Measurements from ENCODE around the gene DRD2.

Gene DRD2

DNA sequence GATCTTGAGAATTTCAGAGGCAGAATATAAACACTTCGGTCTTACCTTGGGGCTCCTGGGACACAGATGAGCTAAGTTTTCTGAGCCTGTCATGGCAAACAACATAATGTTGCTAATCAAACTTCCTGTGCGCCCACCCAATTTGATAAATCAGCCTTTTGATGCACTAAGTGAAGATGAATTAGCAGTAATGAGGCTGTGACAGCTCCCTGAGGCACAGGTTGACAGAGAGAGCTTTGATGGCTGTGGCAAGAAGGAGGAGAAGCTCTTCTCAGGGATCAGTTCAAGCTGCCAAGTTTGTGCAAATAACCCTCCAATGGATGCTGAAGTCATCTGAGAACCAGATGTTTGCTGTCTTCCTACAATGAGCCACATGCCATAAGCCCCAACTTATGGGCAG lies 34.4 kb downstream of the DRD2 start:
- DNase-seq: no peak

DNA sequence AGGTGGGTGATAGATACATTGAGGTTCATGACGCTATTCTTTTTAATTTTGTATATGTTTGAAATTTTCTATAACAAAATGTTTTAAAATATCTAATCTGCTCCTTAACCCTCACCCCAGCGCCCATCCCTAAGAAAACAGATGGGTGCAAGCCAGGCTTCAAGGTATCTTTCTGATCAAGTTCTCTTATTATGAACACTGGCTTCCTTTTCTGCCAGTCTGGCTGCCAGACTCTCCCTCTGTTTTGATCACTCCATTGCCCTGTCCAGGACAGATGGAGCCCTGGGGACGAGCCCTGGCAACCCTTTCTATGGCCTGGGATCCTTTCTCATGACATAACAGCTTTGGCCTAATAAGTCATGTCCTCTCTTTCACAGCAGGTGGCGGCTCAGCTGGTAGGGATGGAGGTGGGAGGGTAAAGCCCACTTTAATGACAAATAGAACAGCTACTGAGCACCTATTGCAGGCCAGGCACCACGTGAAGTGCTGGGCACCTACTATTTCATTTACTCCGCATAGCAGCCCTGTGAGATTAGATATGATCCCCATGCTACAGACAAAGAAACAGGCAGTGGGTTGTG lies 38.4 kb downstream of the DRD2 start:
- DNase-seq: no peak

DNA sequence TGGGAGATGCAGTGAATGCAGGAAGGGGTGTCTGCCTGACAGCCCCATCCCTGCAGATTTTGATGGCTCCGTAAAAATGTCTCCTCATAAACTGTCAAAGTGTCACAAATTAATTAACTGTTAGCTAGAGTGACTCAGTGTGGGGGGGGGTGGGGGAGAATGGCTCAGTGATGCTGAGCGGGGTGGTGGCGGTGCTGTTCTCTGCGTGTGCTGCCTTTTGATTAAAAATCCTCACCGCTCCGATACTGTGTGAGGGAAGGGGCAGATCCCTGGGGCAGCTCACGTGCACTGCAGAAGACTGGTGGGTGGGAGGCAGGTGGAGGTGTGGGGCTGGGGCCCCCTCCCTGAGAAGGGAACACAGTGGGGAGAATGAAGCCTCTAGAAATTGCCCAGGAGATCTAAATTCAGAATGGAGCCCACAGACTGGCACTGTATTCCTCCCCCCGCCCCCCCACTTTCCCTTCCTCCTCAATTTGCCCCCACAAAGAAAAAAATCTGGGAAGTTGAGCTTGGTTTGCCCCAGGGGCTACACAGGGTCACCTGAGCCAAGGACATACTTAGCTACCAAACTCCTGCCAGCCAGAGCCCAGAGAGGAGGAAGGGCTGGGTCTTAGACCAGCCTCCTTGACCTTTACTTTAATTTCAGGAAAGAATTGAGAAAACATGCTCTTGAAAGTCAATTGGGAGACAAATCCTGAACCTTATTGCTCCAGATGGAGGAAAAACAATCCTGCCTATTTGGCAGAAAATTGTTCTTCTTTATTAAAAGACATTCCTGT lies 39.8 kb downstream of the DRD2 start:
- no peak for DNase-seq

DNA sequence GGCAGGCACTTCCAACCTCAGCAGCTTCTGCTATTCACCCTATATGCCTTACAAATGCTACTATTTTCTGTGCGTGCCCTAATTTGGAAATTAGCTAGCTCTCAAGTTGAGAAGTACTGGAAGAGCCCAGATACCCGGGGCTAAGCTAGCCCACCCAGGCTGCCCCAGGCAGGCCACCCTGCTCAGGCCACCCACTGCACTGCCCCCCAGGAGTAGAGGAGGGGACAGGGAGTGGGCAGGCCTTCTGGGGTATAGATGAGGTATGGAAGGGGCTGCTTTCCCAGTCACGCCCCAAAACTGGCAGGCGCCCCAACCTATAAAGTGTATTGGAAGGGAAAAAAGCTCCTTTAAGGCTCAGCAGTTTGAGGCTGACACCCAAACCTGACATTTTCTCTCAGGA lies 43.5 kb downstream of the DRD2 start:
- DNase-seq: no peak

DNA sequence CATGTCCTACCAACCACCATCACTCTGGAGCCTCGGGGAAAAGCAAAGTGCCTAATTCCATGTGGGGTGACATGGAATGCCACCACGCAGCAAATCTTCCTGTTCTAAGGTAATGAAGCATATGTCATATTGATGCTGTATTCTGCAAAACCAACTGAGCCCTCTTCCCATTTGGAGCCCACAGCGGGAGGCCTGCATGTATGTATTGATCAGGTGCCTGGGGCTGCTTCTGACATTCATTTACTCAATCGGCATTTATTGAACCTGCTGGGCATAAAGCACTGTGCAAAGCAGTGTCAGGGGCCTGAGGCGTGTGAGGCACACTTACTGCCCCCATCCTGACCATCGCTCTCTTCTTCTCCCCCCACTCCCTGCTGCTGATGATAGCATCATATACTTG lies 48.5 kb downstream of the DRD2 start:
- DNase-seq: no peak

DNA sequence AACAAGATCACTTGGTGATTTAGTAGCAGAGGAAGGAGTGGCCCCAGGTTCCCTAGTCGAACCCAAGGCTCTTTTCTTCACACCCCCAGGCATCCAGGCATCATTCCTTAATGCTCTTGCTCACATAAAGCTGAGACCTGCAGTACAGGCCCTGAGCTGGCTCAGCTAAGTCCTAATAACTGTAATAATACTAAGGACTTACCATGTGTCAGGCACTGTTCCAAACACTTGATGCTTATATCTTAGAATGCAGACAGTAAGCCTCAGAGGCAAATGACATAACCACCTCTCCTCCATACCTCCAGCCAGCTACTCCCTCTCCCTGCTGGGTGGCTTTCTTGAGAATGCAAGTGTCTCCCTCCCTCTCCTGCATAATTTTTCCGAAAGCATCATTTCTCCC lies 54.4 kb downstream of the DRD2 start:
- no peak for DNase-seq

DNA sequence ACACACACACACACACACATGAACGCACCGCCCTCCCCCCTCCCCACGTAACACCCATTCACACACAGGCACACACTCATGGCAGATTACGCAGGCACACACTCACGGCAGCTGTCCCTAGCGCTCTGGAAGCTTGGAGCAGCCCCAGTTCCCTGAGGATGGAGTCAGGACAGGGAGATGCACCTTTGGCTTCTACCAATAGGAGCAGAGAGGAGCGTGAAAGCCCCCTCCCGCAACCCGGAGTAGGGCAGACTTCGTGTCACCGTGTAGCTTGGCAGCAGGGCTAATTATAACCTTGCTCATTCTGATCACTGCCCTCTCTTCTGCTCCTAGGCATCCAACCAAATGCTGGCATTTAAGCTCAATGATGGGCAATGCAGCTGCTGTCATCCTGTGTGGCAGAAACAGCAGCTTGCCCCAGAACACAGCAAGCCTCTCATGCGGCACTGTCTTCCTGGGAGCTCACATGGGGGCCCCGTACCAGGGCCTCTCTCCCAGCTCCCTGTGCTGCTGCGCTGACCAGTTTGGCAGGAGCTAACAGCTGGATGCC lies 55.7 kb downstream of the DRD2 start:
- DNase-seq: no peak

DNA sequence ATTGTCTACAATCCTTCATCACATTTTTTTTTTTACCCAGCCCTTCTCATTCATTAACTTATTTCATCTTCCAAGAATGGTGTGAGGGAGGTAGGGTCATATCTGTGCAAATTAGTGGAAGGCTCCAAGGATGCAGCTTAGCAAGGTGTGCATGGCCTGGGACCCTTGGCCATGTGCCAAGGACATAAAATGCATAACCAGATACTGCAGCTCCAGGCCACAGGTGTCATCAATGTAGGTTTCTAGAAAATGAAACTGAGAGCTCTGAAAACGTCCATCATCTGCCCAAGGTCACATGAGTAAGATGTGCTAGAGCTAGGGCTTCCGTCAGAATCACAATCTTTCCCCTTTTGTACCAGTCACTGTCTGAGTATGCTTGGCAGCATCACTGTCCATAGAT lies 57.8 kb downstream of the DRD2 start:
- no peak for DNase-seq

DNA sequence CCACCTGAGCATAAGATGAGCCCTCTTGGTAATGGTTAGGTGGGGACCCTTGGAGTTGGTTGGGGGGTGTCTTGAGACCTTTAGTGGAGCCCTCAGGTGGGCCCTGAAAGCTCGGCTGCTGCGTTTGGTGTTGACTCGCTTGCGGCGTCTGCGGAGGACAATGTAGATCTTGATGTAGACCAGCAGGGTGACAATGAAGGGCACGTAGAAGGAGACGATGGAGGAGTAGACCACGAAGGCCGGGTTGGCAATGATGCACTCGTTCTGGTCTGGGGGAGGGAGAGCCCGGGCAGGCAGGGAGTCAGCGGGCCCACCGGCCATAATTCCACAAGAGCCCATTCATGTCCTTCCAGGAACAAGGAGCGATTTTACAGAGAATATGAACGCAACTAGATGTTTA lies 59.9 kb downstream of the DRD2 start:
- DNase-seq: no peak

DNA sequence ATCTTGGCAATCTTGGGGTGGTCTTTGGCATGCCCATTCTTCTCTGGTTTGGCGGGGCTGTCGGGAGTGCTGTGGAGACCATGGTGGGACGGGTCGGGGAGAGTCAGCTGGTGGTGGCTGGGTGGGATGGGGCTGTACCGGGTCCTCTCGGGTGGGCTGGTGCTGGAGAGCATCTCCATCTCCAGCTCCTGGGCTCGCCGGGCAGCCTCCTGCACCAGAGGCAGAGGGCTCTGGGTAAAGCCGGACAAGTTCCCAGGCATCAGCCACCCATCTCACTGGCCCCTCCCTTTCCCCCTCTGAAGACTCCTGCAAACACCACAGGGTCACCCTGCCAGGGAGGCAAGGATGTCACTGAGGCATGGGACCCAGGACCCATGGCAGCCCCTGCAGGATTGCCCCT lies 62.5 kb downstream of the DRD2 start:
- DNase-seq: no peak

DNA sequence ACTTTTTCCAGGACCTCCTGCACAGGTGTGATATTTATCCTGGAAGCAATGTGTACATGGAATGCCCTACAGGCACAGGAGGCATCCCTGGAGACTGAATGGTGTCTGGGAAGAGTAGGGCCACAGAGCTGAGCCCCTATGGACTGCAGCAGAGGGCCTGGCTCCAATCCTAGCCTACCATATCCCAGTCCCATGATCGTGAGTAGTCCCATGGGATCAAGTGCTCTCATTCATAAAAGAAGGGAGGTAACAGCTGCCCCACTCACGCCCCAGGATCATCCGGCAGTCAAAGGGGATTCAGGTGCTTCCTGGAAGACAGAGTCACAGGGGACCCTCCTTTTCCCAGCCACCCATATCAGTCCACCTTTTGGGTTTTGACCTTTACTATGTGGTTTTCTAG lies 63.7 kb downstream of the DRD2 start:
- no peak for DNase-seq

DNA sequence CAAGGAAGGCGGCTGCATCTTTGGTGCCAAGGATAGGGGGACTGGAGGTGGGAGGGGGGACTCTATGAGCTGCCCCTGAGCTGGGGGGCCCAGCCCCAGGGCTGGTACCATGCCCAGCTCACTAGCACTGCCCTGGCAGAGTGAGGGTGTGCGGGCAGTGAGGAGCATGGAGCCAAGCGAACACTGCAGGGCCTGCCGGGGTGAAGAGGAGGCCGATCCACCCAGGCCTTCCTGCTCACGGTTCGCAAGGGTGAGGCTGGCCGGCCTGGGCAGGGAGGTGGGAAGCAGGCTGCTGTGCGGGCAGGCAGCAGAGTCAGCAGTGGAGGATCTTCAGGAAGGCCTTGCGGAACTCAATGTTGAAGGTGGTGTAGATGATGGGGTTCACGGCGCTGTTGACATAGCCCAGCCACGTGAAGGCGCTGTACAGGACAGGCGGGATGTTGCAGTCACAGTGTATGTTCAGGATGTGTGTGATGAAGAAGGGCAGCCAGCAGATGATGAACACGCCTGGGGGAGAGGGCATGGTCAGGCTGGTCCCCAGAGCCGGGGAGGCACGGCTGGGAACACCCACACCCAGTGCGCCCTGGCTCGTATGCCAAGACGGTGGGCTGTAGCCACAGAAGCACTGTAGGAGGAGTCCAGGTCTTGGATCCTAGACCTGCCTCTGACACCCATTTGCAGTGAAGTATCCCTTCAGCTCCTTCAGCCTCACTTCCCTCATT lies 64.6 kb downstream of the DRD2 start:
- DNase-seq: no peak

DNA sequence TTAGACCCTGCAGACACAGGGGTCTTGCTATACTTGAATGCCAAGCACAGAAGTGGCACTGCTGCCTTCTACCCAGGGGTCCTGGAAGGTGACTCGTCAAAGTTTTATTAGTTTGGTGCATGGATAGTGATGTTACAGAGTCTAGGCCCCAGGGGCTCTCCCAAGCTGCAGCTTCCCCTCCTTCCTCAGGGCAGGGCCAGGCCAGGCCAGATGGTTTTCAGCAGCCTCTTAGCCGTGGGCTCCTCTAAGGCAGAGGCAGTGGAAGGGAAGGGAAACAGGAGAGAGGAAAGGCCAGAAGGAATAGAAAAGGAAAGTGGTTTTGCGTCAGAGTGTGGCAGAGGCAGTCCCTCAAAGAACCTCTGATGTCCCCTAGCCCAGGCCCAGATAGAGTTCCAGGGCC lies 65.7 kb downstream of the DRD2 start:
- DNase-seq: no peak

DNA sequence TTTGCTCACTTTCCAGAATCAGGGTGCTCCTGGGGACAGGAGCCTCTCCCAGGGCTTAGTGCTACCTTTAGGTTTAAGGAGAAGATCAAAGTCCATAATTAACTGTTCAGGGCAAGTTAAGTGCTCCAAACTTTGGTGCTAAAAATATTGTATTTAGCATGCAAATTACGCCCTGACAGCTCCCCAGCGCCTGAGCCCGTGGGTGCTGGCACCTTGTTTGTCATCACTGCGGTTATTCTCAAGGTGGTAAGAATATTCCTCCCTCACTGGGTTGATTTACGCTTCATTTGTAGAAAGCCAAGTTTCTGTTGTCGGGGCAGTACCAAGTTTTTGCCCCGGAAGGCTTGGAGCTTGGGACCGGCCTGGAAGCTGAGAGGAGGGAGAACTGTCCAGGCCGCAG lies 66.3 kb downstream of the DRD2 start:
- no peak for DNase-seq

DNA sequence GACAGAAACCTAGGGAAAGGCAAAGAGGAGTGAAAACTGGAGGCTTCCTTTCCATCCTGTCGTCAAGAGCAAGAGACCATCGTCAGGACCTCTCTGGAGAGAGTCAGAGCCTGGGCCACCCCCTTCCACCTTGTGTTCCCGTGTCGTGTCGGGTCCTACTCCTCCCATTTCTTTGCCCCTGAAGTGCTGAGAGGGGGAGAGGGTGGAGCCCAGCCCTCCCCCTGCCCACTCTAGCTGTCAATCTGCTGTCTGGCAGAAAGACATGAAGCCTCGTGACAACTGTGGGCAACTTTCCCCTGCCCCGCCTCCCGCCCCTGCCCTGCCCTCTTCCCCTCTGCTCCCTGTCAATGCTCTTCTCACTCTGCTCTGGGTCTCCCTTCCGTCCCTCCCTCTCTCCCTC lies 67.0 kb downstream of the DRD2 start:
- DNase-seq: no peak

DNA sequence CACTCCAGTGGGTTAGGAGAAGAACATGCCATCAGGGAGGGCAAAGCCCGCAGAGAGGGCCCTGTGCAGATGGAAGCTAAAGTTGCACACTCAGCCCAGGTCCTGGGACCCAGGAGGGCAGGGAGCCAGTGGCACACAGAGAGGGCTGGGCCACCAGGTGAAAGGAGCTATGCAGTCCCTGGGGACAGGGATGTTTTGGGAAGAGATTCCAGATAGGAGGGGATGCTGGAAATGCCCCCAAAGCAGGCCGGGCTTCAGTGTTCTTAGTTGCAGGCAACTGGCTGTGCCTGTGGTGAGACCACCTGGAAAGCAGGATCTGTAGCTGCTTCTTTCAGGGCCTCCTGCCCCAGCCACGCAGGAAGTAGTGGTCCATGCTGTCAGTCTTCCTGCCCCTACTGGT lies 68.0 kb downstream of the DRD2 start:
- DNase-seq: no peak

DNA sequence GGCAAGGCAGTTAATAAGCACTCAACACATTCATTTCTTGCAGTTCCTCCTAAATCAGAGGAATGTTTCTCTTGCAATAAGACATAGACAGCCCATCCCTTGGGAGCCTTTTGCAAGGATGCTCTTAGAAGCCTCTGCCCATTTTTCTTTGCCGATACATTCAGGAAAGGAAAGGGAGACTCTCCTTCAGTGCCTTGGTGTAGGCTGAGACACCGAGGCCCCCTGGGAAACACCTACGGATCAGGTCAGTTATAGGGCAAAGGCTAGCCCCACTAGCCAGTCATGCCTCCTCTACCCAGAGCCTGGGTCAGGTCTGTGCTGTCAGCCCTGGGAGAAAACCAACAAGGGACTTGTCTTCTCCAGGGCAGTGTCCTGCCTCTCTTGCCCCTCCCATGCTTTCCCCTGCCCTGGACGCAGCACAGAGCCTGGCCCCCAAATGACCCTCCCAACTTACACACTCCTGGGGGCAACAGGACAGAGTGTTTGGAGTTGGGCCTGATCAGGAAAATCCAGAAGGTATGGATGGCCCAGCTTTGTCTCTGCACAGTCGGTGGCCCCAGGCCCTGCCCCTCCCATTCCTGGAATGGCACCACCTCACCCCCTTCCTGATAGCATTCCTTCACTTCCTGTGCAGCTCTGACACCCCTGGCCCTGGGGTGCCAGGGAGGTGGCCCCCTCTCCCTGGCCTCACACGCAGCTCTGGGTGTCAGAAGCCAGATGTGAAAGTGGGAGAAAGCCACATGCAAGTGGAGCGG lies 69.3 kb downstream of the DRD2 start:
- no peak for DNase-seq

DNA sequence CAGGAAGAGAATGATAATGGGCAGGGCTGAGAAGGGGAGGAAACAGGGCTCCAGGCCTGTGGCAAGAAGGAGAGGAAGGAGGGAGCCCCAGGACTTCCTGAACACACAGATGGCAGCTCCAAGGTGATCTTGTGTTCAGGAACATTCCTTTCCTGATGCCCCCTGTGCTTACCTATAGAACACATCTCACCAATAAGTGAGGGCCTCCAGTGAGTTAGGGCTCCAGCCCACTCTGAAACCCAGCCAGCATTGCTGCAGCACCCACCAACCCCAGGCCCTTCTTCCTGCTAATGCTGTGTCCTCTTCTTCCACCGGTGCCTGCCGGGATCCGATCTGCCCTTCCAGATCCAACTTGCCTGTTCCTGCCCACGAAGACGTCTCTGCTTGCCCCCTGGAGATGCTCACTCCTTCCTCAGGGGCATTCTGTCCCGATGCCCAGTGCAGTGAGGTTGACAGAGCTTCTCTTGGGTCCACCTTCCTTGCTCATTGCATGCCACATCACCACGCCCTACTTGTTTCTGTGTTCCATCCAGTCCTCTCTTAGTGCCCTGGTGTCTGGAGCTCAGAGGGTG lies 70.3 kb downstream of the DRD2 start:
- no peak for DNase-seq

DNA sequence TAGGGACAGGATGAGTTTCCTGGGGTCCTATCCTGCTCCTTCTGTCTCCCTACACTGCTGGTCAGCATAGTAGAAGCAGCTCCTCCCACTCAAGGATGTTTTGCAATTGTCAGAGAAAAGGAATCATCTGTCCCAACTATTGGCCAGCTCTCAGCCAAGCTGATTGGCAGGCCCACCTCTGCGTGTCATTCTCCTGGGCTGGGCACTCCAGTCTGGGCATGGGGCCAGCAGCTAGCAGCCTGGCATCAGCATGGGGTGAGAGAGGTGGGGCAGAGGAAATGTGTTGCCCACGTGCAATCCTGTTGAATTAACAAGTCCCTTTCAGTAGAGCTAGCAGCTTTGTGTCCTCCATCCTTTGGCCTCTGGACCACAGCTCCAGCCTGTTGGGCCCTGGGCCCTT lies 73.5 kb downstream of the DRD2 start:
- no peak for DNase-seq

DNA sequence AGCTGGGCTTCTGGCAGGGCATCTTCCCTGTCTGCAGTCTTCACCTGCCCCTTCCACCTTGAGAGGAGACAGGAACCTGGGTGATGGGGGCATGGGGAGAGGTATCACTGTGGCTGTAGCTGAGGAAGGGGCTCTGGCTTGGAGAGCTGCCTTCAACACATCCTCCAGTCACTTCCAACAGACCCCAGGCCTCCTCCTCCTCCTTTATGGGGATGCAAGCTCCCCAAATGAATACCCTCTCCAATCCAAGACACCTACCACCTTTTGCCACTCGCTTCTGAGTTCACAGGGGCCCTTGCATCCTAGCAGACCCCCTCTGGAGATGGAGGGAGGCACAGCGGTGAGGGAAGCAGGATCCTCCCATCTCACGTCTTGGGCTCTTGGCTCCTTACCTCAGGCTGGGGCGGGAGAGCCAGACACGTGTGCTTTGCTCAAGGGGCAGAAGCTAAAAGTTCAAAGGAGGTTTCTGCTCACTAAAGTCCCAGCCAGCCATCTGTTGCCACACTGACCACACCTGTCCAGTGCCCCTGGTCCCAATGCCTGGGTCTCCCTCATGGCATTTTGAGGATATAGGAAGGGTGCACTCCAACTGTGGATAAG lies 74.5 kb downstream of the DRD2 start:
- no peak for DNase-seq

DNA sequence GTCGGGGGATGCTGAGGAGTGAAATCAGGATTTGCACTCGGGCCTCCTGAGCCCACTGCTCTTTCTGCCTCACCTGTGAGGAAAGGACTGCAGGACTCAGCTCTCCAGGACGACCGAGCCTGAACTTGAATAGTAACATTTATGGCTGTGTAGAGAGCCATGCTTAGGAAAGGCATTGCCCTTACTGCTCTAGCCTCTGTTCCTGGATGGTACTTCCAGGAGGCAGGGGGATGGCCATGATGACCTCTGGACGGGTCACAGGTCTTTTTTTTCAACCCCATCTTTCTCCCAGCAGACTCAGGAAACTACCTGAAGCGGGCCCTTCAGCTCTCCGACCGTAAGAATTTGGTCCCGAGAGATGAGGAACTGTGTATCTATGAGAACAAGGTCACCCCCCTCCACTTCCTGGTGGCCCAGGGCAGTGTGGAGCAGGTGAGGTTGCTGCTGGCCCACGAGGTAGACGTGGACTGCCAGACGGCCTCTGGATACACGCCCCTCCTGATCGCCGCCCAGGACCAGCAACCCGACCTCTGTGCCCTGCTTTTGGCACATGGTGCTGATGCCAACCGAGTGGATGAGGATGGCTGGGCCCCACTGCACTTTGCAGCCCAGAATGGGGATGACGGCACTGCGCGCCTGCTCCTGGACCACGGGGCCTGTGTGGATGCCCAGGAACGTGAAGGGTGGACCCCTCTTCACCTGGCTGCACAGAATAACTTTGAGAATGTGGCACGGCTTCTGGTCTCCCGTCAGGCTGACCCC lies 76.3 kb downstream of the DRD2 start:
- no peak for DNase-seq

DNA sequence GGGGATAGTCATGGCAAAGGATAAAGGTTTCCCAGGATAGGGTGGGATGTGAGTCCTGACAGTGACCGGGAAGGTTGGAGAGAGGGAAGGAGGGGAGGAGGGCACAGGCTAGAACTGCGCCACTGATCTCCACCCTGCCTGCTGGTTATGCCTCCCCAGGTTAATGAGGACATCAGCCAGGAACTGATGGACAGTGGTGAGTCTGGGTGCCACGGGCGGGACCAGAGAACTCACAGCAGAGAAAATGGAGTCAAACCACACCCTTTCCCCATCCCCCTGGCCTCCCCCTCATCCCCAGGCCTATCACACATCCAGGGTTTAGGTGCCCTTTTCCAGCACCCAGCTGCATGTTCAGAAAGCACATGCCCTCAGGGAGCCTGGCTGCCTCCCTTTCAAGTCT lies 77.4 kb downstream of the DRD2 start:
- no peak for DNase-seq

Measured in activated T-cell treated with anti-CD3 and anti-CD28 coated beads for 4 hours (primary cell).